ENCODE measurements around the gene IRF2BPL. TPM values are rescaled to one million over a fixed set of nuclear protein-coding genes. Genes with fewer than 3 reads are reported as not detected.

The IRF2BPL gene
- total RNA-seq, 1 donor from 2014 or later = 4.8 TPM

DNA sequence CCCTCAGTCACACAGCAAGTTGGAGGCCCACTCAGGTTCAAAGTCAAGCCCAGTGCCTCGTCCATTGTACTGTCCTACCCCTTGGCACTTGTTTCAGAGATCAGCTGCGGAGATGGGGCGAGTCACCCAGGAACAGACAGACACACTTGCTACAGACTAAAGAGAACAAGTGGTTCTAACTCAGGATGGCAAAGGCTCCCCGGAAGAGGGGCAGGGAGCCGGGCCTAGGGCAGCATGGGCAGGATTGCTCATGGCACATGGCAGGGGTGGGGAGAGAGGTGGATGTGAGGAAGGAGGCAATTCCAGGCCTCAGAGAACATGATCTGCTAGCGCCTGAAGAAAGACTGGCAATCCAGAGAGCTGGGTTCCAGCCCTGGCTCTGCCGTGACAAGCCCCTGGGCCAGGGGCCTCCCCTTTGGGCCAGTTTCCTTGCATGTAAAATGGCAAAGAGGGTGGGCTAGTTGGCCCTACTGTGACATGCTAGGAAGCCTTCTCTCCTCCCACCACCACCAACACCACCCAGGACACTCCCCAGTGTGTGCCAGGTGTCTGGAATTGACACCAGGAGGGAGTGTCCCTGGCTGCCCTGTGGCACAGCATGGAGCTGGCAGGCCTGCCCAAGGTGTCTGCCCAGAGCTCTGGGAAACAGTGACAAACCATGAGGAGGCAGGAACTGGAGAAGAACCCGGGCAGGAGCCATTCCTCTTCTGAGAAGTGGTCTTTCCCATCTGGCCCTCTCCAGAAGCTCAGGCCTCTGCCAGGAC is 24.0 kb upstream of the IRF2BPL start:
- Histone ChIP-seq H3F3A (ENCODE audit: low read depth) (no peaks in the 10 kb centered on the region), H2AFZ (replicated peaks) (no peak overlapping the region), H3K9me3 (ENCODE audit: low read depth) (no peaks in the 10 kb centered on the region), H3K9ac (no peak overlapping the region), H4K20me1 (ENCODE audit: low read depth) (no peaks in the 10 kb centered on the region), H3K79me2 (ENCODE audit: low read depth) (no peaks in the 10 kb centered on the region), H3K4me2 (no peak overlapping the region), H3K27me3 (no peaks in the 10 kb centered on the region), H3K4me3 (no peak overlapping the region), H3K36me3 (no peaks in the 10 kb centered on the region), H3K4me1 (no peaks in the 10 kb centered on the region), H3K27ac (no peak overlapping the region)
- Mint-ChIP-seq H3K4me3 (no peak overlapping the region), H3K36me3 (no peaks in the 10 kb centered on the region), H3K9me3 (peaks cover 2% of the 10 kb centered on the region), H3K27me3 (ENCODE audit: insufficient read depth, low read depth) (peaks cover 7% of the 10 kb centered on the region), H3K4me1 (peaks cover 27% of the 10 kb centered on the region), H3K27ac (peak overlapping the region; percentile 80)
- no peak for TF ChIP-seq EZH2 (IDR thresholded peaks at IDR 0.05)
- TF ChIP-seq, protein P1, sequence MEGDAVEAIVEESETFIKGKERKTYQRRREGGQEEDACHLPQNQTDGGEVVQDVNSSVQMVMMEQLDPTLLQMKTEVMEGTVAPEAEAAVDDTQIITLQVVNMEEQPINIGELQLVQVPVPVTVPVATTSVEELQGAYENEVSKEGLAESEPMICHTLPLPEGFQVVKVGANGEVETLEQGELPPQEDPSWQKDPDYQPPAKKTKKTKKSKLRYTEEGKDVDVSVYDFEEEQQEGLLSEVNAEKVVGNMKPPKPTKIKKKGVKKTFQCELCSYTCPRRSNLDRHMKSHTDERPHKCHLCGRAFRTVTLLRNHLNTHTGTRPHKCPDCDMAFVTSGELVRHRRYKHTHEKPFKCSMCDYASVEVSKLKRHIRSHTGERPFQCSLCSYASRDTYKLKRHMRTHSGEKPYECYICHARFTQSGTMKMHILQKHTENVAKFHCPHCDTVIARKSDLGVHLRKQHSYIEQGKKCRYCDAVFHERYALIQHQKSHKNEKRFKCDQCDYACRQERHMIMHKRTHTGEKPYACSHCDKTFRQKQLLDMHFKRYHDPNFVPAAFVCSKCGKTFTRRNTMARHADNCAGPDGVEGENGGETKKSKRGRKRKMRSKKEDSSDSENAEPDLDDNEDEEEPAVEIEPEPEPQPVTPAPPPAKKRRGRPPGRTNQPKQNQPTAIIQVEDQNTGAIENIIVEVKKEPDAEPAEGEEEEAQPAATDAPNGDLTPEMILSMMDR (IDR thresholded peaks at IDR 0.05) = no peak
- no peak for TF ChIP-seq EZH2phosphoT487 (IDR thresholded peaks at IDR 0.05)
- DNase-seq (ENCODE audit: low spot score) = no peak

DNA sequence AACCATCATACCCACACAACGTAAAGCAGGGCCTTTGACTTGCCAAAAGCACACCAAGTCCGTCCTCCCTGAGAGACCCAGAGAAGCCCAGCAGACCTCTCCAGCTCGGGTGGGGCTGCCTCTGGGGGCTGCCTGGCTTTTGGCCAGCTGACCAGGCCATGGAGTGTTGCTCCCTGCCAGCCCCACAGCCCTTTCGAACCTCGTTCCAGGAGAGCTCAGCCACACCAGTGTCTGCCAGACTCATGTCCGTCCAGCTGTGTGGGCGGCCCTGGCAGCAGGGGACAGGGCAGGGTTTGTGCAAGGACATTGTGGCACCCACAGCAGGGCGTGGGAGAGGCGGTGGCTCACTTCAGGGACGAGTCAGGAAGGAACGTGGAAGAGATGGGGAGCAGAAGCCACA is 22.6 kb upstream of the IRF2BPL start:
- peak overlapping the region; percentile 66 for H3K27ac Mint-ChIP-seq
- no peak overlapping the region for H3K4me3 Mint-ChIP-seq
- H3K9me3 ChIP-seq (ENCODE audit: low read depth) = no peaks in the 10 kb centered on the region
- H2AFZ ChIP-seq (replicated peaks) = peak overlapping the region; percentile 34
- DNase-seq (ENCODE audit: low spot score) = no peak
- no peaks in the 10 kb centered on the region for H3F3A ChIP-seq (ENCODE audit: low read depth)
- no peak overlapping the region for H3K27ac ChIP-seq
- H3K36me3 ChIP-seq = no peaks in the 10 kb centered on the region
- H3K9ac ChIP-seq = no peak overlapping the region
- no peak overlapping the region for H3K4me2 ChIP-seq
- TF ChIP-seq EZH2phosphoT487 (IDR thresholded peaks at IDR 0.05) (no peak), EZH2 (IDR thresholded peaks at IDR 0.05) (no peak)
- TF ChIP-seq, protein P1 (IDR thresholded peaks at IDR 0.05) = no peak
- peaks cover 4% of the 10 kb centered on the region for H3K27me3 Mint-ChIP-seq (ENCODE audit: insufficient read depth, low read depth)
- peaks cover 31% of the 10 kb centered on the region for H3K4me1 Mint-ChIP-seq
- H3K36me3 Mint-ChIP-seq = no peaks in the 10 kb centered on the region
- H3K79me2 ChIP-seq (ENCODE audit: low read depth) = no peaks in the 10 kb centered on the region
- no peaks in the 10 kb centered on the region for H4K20me1 ChIP-seq (ENCODE audit: low read depth)
- no peaks in the 10 kb centered on the region for H3K27me3 ChIP-seq
- H3K9me3 Mint-ChIP-seq = peaks cover 2% of the 10 kb centered on the region
- H3K4me3 ChIP-seq = no peak overlapping the region
- H3K4me1 ChIP-seq = no peaks in the 10 kb centered on the region

DNA sequence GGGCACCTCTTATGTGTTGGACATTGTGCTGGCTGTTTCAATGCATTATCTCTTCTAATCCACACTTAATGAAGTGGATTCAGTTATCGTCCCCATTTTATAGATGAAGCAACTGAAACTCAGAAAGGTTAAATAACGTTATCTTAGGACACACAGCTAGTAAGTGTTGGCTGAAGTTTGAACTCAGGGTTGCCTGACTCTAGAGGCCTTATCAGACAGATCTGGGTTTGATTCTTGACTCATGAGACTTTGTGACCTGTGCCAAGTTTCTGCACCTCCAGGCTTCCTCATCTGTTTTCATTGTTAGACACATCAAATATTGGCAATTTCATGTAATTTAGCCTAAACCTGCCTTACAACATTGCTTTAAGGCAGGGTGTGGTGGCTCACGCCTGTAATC is 18.2 kb upstream of the IRF2BPL start:
- H3K9me3 ChIP-seq (ENCODE audit: low read depth) = no peaks in the 10 kb centered on the region
- DNase-seq (ENCODE audit: low spot score) = no peak
- H3K4me2 ChIP-seq = no peak overlapping the region
- no peak overlapping the region for H3K27ac ChIP-seq
- H2AFZ ChIP-seq (replicated peaks) = no peak overlapping the region
- no peaks in the 10 kb centered on the region for H4K20me1 ChIP-seq (ENCODE audit: low read depth)
- Mint-ChIP-seq H3K36me3 (no peaks in the 10 kb centered on the region), H3K4me1 (peaks cover 57% of the 10 kb centered on the region), H3K4me3 (no peak overlapping the region), H3K9me3 (no peaks in the 10 kb centered on the region), H3K27ac (peak overlapping the region; percentile 43), H3K27me3 (ENCODE audit: insufficient read depth, low read depth) (peaks cover 6% of the 10 kb centered on the region)
- H3K27me3 ChIP-seq = no peaks in the 10 kb centered on the region
- H3K4me3 ChIP-seq = no peak overlapping the region
- no peaks in the 10 kb centered on the region for H3K79me2 ChIP-seq (ENCODE audit: low read depth)
- TF ChIP-seq EZH2phosphoT487 (IDR thresholded peaks at IDR 0.05) (no peak), EZH2 (IDR thresholded peaks at IDR 0.05) (no peak)
- TF ChIP-seq, protein P1 (IDR thresholded peaks at IDR 0.05) = no peak
- H3K9ac ChIP-seq = no peak overlapping the region
- H3K4me1 ChIP-seq = peaks cover 27% of the 10 kb centered on the region
- no peaks in the 10 kb centered on the region for H3K36me3 ChIP-seq
- no peaks in the 10 kb centered on the region for H3F3A ChIP-seq (ENCODE audit: low read depth)
